Mesodermal cell (in vitro differentiated cells): Measurements from ENCODE around the gene SPATA1. TPM values are rescaled to one million over a fixed set of nuclear protein-coding genes. Genes with fewer than 3 reads are reported as not detected.

Experiments used
- H3K27ac ChIP-seq: 2 replicates; pipeline ENCODE4 v1.7.0; 2013; ENCODE audit warnings: mild to moderate bottlenecking, low read depth, low read length, moderate library complexity; ENCODE audit not compliant: severe bottlenecking
- H3K36me3 ChIP-seq: 2 replicates; pipeline ENCODE4 v1.7.1; 2013; ENCODE audit warnings: mild to moderate bottlenecking, low read length, moderate library complexity; ENCODE audit not compliant: control insufficient read depth, insufficient read depth
- H3K4me1 ChIP-seq: one replicate; pipeline ENCODE4 v1.7.1; 2013; ENCODE audit warnings: mild to moderate bottlenecking, low read length; ENCODE audit not compliant: insufficient read depth, control insufficient read depth, poor library complexity, severe bottlenecking
- H3K4me3 ChIP-seq: 2 replicates; pipeline ENCODE4 v1.7.0; 2013; ENCODE audit warnings: low read length, control low read depth, mild to moderate bottlenecking; ENCODE audit not compliant: insufficient read depth, poor library complexity, severe bottlenecking; ENCODE audit errors: extremely low read depth
- H3K9me3 ChIP-seq: 2 replicates; pipeline ENCODE4 v1.7.1; 2013; ENCODE audit warnings: mild to moderate bottlenecking, low read length, moderate library complexity; ENCODE audit not compliant: control insufficient read depth
- WGBS, 2 experiments: methylation state at CpG; one replicate each; pipeline ENCODE4 v1.1.5; 2013; ENCODE audit warnings: missing lambda C conversion rate in 2 of 2; ENCODE audit not compliant: insufficient coverage in 2 of 2; 5-methylcytosine and 5-hydroxymethylcytosine counted together
- polyA plus RNA-seq, 2 experiments: library from polyadenylated mRNA; stranded (reverse); fragments of 50-300 nt; gene quantifications; one replicate each; pipeline ENCODE4 v1.2.3, GENCODE V29; 2013

The SPATA1 gene, protein sequence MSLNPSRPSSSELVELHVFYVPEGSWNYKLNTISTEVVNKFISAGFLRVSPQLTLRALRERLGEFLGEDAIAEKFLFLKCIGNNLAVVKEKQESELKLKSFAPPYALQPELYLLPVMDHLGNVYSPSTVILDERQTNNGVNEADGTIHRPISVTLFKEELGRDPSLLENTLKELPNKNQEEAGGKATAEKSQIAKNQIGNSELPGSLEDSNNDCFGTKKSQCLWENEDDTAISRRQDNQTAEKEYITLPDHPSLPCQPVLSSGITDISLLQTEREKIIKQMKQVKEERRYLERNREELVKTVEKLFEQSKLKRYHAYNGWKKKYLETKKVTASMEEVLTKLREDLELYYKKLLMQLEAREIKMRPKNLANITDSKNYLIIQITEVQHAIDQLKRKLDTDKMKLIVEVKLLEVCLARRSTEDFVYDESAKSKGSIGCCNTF
- 2.8 TPM for polyA plus RNA-seq (2013, experiment 1 of 2)
- polyA plus RNA-seq (2013, experiment 2 of 2): 2.6 TPM

DNA sequence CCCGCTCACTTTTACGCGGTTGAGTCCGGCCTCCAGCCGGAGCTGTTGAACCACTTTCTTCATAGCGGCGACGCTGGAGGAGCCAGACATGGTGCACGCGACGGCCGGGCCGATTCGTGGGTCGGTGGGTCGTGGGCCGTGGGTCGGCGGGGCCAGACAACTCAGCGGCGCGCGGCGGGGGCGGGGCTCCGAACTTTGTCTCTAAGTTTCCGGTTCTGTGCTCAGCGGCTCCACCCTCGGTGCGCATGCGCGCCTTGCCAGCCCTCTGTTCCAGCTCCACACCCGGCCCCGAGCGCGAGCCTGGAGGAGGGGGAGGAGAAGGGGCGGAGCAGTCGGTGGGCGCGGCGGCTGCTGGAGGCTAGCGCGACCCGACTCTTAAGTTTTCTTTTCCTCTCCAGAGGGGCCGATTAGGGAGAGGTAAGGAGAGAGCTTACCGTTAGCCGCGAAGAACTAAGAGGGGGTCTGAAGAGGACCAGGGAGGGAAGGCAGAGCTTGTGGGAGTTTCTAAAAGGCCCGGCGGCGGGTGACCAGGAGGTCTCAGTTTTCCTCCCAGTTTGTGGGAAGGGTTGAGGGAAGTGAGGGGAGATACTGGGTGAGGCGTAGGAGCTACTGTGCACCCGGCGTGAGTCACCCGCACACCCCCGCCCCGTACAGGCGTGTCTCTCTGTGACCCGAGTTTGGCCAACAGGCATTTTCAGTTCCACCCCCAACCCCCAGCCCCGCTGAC, at the start of gene SPATA1, which contains the start of gene GNG5:
Gene SPATA1 (plus strand): TSS at position 385 of the 727 bp plus-strand sequence. CDS start 9,974 bp downstream, outside the sequence.
Gene GNG5 (minus strand): TSS at position 580 of the 727 bp plus-strand sequence. CDS start 490 bp downstream, at position 90.
- H3K36me3 ChIP-seq: peaks cover 31% of the 10 kb centered on the region
- peaks cover 9% of the 10 kb centered on the region for H3K4me1 ChIP-seq
- 0 to 1% methylated on average over 40 to 44 of the region's 60 CpGs for WGBS, 2 experiments
- peak within 1 kb of the TSS; percentile 98 for H3K27ac ChIP-seq
- peaks cover 21% of the 10 kb centered on the region for H3K9me3 ChIP-seq
- H3K4me3 ChIP-seq: peak within 1 kb of the TSS; percentile 64

DNA sequence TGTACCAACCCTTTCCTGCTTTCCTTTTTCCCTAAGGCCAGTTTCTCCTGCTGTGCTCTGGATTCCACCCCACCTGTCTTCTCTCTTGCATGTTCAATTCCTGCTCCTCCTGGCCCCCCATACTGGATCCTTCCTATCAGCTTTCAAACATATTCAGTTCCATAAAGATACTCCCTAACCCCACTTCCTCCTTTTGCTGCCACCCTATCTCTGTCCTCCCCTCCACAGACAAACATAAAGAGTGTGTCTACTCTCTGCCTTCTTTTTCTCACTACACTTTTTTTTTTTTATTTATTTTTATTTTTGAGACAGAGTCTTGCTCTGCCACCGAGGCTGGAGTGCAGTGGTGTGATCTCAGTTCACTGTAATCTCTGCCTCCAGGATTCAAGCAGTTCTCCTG, 44.1 kb upstream of the SPATA1 start:
- 67% methylated on average over 1 of the region's 1 CpG; no CpG with 5 or more reads in 1 of the 2 experiments for WGBS, 2 experiments
- Histone ChIP-seq H3K4me3 (no peak overlapping the region), H3K27ac (no peak overlapping the region), H3K9me3 (no peaks in the 10 kb centered on the region), H3K4me1 (no peaks in the 10 kb centered on the region), H3K36me3 (no peaks in the 10 kb centered on the region)

DNA sequence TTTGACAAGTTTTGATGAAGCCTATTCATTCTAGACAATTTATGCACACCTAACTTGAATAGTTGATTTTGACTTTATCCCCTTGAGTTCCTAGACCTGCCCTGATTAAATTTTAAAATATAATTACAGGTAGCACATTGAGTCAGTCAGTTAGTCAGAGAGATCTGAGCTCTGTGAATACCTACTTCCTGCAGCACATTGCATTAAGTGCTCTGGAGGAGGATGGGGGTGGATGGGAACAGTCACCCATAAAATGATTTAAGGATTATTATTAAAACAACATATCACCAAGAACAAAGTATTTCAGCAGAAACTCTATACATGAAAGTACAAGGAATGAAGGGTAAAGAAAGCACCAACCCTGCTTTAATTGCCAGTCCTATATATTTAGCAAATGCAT, 38.9 kb upstream of the SPATA1 start:
- no peak overlapping the region for H3K27ac ChIP-seq
- no peaks in the 10 kb centered on the region for H3K4me1 ChIP-seq
- no peaks in the 10 kb centered on the region for H3K9me3 ChIP-seq
- no peaks in the 10 kb centered on the region for H3K36me3 ChIP-seq
- no peak overlapping the region for H3K4me3 ChIP-seq

DNA sequence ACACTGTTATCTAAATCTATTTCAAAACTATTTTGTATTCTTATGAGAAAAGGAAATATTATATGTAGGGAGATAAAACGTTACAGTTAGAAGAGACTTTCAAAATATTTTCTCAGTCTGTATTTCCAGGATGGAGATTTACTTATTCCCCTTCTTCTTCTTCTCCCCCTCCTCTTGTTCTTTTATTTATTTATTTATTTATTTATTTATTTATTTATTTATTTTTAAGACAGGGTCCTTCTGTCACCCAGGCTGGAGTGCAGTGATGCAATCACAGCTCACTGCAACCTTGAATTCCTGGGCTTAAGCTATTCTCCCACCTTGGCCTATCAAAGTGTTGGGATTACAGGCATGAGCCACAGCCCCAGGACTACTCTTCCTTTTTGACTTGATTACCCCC, 30.0 kb upstream of the SPATA1 start:
- Histone ChIP-seq H3K4me1 (no peaks in the 10 kb centered on the region), H3K4me3 (no peak overlapping the region), H3K27ac (no peak overlapping the region), H3K36me3 (no peaks in the 10 kb centered on the region), H3K9me3 (peaks cover 13% of the 10 kb centered on the region)
- WGBS, 2 experiments: no CpG with 5 or more reads among the region's 1 CpG

DNA sequence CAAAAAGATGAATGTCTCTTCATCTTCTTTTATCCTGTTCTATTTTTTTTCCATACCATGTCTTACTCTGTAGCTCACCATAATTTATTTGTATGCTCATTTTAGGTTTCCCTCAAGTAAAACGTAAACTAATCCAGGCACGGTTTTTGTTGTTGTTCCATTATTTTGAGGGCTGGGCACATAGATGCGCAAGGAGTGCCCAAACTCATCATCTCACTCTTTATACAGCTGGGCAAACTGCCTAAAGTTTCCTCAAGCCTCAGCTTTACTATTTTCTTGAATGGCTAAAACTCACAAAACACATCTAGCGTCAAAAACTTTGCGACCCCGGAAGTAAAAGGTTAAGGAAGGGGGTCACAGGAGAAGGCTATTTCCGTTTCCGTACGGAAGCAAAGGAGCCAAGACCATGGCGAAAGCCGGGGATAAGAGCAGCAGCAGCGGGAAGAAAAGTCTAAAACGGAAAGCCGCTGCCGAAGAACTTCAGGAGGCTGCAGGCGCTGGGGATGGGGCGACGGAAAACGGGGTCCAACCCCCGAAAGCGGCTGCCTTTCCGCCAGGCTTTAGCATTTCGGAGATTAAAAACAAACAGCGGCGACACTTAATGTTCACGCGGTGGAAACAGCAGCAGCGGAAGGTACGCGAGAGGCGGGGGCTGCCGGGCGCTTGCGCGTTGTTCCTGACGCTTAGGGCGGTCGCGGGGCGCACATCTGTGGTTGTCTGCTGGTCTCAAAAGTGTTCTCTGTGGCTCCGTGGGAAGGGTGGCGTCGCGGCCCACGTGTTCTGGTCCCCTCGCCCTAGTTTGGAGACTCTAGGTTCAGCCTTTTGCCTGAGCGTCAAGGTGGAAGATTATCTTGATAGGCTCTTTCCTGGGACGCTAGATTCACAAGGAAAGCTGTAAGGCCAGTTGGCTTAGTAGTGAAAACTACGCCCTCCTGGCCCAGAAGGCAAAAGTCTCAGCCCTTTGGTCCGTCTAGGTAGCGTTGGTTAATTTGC, 27.0 kb upstream of the SPATA1 start, which contains the start of gene RPF1:
Gene RPF1 (plus strand): TSS at position 391 of the 993 bp plus-strand sequence. CDS start 16 bp downstream, at position 407.
- peak within 1 kb of the TSS; percentile 76 for H3K4me3 ChIP-seq
- 0 to 5% methylated on average over 43 to 45 of the region's 51 CpGs for WGBS, 2 experiments
- H3K36me3 ChIP-seq: peaks cover 17% of the 10 kb centered on the region
- H3K4me1 ChIP-seq: no peaks in the 10 kb centered on the region
- peaks cover 13% of the 10 kb centered on the region for H3K9me3 ChIP-seq
- H3K27ac ChIP-seq: peak within 1 kb of the TSS; percentile 80

DNA sequence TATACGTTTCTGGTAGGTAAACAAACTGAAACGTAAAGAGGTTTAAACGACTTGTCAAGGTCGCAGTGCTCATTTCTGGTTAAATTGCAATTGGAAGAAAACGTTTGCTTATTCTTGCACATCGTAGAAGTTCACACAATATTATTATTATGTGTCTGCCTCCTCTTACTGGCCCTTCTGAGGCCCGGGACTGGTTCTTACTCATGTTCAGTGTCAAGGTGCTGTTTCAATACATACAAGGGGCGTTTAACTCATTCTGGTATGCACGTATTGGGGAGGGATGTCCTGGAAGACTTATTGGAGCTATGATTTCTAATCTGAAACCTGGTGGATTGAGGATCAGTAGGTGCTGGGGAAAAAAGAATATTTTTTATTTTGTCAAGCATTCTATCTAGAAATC, 26.2 kb upstream of the SPATA1 start:
- peak overlapping the region; percentile 76 for H3K4me3 ChIP-seq
- 10 to 17% methylated on average over 3 to 8 of the region's 9 CpGs for WGBS, 2 experiments
- H3K4me1 ChIP-seq: no peaks in the 10 kb centered on the region
- H3K36me3 ChIP-seq: peaks cover 24% of the 10 kb centered on the region
- peaks cover 13% of the 10 kb centered on the region for H3K9me3 ChIP-seq
- H3K27ac ChIP-seq: no peak overlapping the region

DNA sequence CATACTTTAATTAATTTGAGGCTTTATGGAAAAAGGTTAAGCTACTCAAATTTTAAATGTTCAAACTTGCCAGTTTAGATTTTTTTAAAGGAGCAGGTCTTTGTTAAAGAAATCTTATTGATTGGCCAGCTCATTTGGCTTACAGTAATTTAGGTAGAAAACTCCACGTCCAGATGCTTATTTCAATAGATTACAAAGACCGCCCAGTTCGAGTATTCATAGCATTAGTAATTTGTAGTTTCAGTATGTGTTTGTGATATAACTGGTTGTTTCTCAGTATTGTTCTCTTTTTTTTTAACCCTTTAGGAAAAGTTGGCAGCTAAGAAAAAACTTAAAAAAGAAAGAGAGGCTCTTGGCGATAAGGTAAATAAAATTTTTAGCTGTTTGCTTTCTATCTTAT, 25.5 kb upstream of the SPATA1 start:
- Histone ChIP-seq H3K9me3 (peaks cover 13% of the 10 kb centered on the region), H3K27ac (no peak overlapping the region), H3K4me1 (no peaks in the 10 kb centered on the region), H3K4me3 (peak overlapping the region; percentile 76), H3K36me3 (peaks cover 31% of the 10 kb centered on the region)
- whole genome bisulfite sequencing, 2 experiments: 100% methylated on average over 2 of the region's 4 CpGs; no CpG with 5 or more reads in 1 of the 2 experiments

DNA sequence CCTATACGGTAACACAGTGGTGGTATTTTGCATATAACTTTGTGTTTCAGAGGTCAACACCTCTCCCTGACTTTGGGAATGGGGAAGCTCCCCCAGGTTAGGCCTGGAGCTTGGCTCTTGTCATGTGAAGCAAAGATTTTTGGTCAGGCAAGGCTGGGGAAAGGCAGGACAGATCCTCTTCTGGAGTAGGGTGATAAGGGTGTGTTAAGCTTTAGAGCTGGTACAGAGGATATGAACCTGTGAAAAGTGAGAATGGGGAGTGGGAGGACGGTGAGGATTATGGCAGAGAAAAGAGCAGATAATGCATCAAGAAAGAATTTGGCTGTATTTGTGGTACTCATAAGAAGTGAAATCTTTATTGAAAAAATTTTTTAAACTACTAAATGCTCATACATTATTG, 24.9 kb upstream of the SPATA1 start:
- H3K4me1 ChIP-seq: no peaks in the 10 kb centered on the region
- 100% methylated on average over 1 of the region's 2 CpGs; no CpG with 5 or more reads in 1 of the 2 experiments for WGBS, 2 experiments
- peaks cover 36% of the 10 kb centered on the region for H3K36me3 ChIP-seq
- H3K9me3 ChIP-seq: peaks cover 13% of the 10 kb centered on the region
- H3K27ac ChIP-seq: no peak overlapping the region
- no peak overlapping the region for H3K4me3 ChIP-seq

DNA sequence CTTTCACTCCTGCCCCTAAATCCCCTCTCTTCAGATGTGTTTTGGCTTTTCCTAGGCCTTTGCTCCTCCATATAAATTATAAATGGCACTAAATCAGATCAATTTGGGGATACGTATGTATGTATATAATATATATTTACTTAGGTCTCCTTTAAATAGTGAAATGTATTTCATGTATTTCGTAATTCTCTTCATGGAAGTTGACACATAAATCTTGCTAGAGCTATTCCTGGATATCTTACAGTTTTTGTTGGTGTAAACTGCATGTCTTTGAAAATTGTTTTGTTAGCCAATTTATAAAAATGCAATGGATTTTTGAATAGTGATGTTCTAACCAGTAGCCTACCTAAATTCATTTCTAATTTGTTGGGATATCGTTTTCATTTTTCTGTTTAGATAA, 18.1 kb upstream of the SPATA1 start:
- H3K4me1 ChIP-seq: no peaks in the 10 kb centered on the region
- H3K36me3 ChIP-seq: peaks cover 63% of the 10 kb centered on the region
- no peaks in the 10 kb centered on the region for H3K9me3 ChIP-seq
- no CpG with 5 or more reads among the region's 3 CpGs for WGBS, 2 experiments
- H3K27ac ChIP-seq: no peak overlapping the region
- no peak overlapping the region for H3K4me3 ChIP-seq

DNA sequence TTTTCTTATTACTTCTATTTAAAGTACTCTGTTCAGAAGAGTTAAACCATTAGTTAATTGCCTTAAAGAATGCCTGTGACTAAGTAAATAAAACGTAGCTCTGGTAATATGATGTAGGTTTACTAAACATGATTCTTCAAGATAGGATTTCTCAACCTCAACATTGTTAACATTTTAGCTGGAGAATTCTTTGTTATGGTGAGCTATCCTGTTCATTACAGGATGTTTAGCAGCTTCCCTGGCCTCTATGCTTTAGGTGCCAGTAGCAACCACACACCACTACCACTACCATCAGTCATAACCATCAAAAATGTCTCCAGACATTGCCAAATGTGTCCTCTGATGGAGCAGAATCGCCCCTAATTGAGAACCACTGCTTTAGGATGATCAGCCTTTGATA, 16.4 kb upstream of the SPATA1 start:
- Histone ChIP-seq H3K9me3 (no peaks in the 10 kb centered on the region), H3K4me1 (no peaks in the 10 kb centered on the region), H3K4me3 (no peak overlapping the region), H3K27ac (no peak overlapping the region), H3K36me3 (peaks cover 59% of the 10 kb centered on the region)
- 100% methylated on average over 1 of the region's 2 CpGs; no CpG with 5 or more reads in 1 of the 2 experiments for WGBS, 2 experiments
